NB4 (cell line): ENCODE data around the gene GRID1.

Source experiments
- POLR2A ChIP-seq: IDR thresholded peaks from 2 replicates; pipeline ENCODE4 v1.6.1; 2011; ENCODE audit warnings: mild to moderate bottlenecking; ENCODE audit not compliant: insufficient read length; ENCODE audit errors: extremely low read depth
- TF ChIP-seq, protein P1 (sequence below): IDR thresholded peaks from one replicate; pipeline ENCODE4 v1.5.1; 2012; ENCODE audit warnings: low read depth, low read length
- TF ChIP-seq, protein P2 (sequence below): IDR thresholded peaks from 2 replicates; pipeline ENCODE4 v1.6.1; 2011; ENCODE audit warnings: low read depth, low read length

GRCh38 chr10:85674851-85675250 lies 691.7 kb downstream of the GRID1 start:
- TF ChIP-seq, protein P1, sequence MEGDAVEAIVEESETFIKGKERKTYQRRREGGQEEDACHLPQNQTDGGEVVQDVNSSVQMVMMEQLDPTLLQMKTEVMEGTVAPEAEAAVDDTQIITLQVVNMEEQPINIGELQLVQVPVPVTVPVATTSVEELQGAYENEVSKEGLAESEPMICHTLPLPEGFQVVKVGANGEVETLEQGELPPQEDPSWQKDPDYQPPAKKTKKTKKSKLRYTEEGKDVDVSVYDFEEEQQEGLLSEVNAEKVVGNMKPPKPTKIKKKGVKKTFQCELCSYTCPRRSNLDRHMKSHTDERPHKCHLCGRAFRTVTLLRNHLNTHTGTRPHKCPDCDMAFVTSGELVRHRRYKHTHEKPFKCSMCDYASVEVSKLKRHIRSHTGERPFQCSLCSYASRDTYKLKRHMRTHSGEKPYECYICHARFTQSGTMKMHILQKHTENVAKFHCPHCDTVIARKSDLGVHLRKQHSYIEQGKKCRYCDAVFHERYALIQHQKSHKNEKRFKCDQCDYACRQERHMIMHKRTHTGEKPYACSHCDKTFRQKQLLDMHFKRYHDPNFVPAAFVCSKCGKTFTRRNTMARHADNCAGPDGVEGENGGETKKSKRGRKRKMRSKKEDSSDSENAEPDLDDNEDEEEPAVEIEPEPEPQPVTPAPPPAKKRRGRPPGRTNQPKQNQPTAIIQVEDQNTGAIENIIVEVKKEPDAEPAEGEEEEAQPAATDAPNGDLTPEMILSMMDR, result no peak
- TF ChIP-seq POLR2A, result no peak
- TF ChIP-seq, protein P2, sequence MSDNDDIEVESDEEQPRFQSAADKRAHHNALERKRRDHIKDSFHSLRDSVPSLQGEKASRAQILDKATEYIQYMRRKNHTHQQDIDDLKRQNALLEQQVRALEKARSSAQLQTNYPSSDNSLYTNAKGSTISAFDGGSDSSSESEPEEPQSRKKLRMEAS, result no peak
